ENCODE data around the gene HIBADH.

Gene HIBADH

GRCh38 chr7:27662490-27663205 lies at the start of gene HIBADH:
HIBADH (minus strand) TSS chr7:27662883; CDS start chr7:27662788, 95 bp downstream.
- peak; percentile 100 for DNase-seq

DNA sequence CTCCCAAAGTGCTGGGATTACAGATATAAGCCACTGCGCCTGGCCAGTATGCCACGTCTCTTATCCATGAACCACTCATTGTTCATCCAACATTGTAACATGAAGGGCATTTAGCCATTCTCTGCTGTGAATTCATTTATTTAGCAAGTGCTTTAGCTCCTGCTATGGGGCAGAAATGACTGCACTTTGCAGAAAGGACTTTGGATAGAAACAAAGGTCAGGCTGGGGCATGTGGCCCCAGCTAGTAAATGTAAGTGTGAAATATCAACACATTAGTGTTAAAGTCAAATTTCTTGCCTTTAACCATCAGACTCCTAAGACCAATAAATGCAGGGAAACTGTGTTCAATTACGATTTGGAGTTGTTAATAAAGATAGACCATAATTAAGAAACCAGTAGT lies 49.5 kb upstream of the HIBADH start:
- no peak for DNase-seq

DNA sequence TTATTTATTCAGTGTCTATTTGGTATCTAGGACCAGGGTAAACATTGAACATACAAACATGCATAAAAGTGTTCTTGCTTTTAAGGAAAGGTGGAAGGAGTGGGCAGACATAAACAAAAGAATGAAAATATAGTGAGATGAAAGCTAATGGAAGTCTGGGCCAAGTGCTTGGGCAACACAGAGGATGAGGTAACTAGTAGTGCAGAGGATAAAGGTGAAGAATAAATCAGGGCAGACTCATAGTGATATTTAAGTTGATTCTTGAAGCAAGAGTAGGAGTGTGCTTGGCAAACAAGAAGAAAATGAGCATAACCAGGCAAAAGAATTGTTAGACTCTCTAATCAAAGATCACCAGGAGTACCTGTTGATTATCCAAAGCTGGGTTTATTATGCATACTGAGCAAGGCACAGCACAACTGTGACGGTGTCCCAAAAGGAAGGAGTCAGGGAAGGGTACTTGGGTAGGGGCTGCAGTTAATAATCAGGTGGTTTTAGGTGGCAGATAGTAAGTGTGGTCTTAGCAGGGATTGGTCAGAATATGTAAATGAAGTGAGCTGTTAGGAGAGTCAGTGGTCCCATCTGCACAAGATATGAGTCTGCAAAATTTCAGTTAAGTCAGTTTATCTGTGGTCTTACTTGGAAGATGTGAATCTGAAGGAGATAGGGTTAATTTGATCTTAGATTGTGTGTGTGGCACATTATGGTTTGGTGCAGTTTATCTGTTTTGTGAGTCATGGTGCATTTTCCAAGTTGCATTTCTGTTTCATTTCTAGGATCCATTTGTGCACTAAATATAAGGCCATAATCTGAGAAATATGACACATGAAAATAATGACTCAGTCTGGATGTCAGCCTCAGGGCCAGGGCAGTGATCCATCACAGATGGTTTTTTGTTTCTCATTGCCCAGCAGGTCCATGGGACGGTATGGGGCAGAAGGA lies 46.7 kb upstream of the HIBADH start:
- no peak for DNase-seq

DNA sequence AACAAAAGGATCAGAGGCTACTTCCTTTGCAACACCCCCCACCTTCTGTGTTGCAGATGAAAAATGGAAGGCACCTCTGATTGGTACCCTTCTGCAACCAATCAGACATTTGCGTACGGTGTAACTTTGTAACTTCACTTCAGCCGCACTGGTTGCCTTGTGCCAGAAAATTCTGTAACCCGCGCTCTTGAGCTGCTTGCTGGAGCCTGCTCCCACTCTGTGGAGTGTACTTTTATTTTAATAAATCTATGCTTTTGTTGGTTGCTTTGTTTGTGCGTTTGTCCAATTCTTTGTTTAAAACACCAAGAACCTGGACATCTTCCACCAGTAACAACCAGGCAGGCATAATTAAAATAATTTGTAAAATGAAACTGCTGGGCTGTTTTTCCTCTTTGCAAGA lies 45.8 kb upstream of the HIBADH start:
- no peak for DNase-seq

DNA sequence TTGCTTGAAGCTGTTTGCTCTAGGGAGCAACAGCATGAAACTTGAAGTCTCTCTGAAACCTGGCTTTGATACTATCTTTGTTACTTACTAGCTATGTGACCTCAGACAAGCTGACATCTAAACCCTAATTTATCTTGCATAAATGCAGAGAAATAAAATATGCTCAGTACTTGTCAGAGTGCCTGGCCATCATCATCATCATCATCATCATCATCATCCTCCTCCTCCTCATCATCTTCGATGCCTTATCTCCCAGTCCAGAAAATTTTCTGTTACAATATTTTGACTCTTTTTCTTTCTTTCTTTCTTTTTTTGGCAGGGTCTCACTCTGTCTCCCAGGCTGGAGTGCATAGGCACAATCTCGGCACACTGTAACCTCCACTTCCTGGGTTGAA lies 42.5 kb upstream of the HIBADH start:
- DNase-seq, result no peak

DNA sequence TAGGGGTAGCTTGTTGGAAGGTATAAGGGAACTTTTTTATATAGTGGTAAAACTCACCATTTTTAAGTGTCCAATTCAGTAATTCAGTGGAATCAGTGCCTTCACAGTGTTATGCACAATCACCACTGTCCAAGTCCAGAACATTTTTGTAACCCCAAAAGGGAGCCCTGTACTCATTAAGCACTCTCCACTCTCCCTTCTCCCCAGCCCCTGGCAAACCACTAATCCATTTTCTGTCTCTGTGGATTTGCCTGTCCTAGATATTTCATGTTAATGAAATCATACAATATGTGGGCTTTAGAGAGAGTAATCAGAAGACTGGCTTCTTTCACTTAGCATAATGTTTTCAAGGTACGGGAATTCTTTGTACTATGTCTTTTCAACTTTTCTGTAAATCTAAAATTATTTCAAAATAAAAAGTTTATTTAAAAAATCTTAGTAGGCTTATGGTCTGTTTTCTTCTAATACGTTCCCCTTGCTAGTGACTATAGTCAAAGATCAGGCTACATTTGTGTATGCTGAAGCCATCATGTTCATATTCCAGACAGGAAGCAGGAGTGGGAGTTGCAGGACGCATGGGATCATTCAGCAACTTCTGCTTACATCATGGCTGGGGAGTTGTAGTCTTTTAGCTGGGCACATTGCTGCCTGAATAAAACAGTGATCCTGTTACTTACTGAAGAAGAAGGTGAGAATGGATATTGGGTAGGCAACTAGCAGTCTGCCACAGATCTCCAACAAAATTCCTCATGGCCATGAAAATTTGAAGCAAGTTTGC lies 41.9 kb upstream of the HIBADH start:
- DNase-seq, result no peak

DNA sequence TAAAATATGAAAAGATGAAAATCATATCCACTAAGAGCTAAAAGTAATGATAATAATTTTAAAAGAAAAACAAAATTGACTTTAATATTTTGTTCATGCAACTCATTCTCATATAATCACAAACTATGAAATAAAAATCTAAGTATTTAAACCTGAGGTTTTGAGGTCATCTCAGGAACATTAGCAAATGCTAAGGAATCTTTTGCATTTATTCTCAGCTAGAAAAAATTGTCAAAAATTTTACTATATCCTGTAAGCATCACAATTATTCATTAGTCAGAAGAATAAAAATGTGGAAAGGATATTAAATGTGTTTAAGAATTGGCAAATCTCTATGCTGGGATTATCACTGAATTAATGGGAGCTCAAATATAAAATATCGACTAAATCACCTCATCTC lies 40.5 kb upstream of the HIBADH start:
- DNase-seq, result no peak

DNA sequence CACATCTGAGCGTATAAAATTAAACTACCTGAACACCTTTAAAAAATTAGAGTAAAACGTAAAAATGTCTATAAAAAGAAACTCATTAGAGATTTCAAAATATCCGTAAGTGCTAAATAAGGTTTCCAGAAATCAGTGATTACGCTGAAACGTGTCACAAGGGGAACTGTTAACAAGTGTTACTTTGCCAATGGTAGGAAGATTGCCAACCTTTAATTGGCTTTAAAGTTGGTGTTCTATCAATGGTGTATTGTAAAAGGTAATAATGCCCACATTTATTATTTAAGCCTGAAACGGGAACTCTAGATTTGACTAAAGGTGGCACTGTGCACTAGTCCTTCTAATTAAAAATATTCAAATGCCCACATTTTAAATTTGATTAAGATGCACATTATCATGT lies 37.8 kb upstream of the HIBADH start:
- no peak for DNase-seq

GRCh38 chr7:27699751-27700150 lies 37.1 kb upstream of the HIBADH start:
- DNase-seq, result no peak

DNA sequence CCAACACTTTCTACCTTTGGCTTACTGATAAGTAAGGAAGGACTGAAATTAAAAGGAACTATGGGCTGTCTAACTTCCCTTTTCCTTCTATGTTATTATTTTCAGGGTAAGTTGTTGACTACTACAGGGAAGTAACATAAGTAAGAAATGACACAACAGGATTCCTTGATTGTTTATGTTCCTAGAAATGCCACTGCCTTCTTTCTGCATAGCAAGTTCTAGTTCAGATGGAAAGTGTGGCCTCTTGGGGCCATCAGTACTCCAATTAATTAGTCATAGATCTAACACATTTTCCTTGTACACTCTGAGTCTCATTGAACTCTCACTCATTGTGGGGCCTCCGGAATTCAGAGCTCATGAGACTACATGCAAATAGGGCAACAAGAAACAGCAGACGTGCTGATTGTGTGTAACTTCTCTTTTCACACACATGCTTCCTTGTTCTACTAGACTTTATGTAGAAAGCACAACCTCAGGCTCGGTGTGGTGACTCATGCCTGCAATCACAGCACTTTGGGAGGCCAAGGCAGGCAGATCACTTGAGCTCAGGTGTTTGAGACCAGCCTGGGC lies 35.3 kb upstream of the HIBADH start:
- DNase-seq, result no peak

DNA sequence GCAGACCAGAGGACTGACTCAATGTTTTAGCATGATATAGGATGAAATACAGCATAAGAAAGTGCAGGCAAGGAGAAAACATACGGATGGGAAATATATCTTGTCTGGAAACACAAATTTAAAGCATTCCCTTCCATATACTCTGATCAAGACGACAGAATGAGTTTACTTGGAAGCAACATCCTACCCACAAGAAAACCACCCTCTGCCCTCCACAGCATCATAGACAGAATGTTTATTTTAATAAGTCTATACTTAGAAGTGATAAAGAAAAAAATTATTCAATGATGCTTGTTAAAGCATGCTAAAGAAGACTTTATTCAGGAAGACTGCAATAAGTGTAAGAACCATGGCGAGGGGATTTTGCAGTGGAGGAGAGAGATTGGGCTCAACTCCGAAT lies 32.4 kb upstream of the HIBADH start:
- no peak for DNase-seq

DNA sequence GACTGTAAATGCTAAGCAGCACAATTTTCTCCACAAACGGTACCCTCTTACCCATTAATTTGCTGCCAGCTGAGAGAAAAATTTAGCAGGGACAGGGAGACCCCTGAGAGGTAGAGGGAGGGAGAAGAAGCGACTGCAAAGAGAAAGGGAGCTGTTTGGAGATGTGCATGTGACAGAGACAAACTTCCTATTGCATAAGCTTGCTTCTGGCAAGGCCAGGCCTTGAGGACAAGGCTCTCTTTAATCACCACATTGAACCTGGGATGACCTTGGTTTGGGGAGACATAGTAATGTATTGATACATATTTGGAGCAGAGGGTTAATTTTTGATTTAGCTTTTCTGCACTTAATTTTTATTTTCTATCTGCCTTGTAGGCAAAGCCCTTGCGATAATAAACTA lies 31.1 kb upstream of the HIBADH start:
- DNase-seq, result no peak

GRCh38 chr7:27690649-27691048 lies 28.0 kb upstream of the HIBADH start:
- no peak for DNase-seq

GRCh38 chr7:27689591-27690164 lies 27.0 kb upstream of the HIBADH start:
- peak; percentile 41 to 53 for DNase-seq

DNA sequence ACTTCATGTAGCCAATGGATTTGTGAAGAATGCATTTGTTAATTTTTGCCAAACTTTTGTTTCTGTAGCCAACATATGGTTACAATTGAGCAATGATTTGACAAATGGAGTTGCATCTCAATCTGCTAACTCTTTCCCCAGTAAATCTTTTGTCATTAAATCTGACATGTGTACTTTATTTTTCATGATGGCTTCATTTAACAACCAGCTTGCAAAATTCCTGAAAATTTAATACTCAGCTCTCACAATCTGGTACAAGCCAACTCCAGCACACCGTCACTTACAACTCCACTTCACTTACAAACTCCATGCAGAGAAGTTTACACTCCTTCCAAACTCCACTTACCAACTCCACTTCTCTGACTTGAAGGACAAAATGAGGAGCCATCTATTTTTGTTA lies 26.5 kb upstream of the HIBADH start:
- no peak for DNase-seq

- DNase-seq, result no peak
These were observed 26.0 kb upstream of the HIBADH start for GRCh38 chr7:27688646-27689045.

GRCh38 chr7:27688056-27688455 lies 25.4 kb upstream of the HIBADH start:
- DNase-seq, result no peak

DNA sequence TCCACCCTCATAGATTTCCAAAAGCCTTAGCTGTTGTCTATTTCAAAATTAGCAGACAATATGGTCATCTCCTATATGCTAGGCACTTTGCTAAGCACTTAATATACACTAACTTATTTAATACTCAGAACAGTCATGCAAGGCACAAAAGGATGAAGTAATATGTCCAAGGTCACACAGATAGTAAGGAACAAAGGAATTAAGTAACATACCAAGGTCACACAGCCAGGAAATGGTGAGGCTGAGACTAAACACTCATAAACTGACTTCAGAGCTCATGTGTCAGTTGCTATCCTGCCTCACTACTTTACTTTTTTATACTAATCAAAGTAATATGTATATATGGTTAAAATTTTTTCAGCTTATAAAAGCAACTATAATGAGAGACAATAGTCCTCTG lies 23.6 kb upstream of the HIBADH start:
- no peak for DNase-seq

DNA sequence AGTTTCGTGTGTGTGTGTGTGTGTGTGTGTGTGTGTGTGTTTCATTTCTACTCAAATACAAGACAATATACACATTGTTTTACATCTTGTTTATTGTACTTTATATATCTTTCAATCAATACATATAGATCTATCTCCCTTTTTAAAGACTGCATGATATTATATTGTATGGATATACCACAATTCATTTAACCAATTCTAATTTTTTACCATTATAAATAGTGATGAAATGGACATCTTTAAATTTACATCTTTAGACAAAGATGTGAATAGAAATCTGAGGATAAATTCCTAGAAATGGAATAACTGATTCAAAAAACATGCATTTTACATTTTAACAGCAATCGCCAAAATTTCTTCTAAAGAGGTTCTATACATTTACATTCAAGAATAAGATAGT lies 23.2 kb upstream of the HIBADH start:
- no peak for DNase-seq

GRCh38 chr7:27685209-27685608 lies 22.5 kb upstream of the HIBADH start:
- no peak for DNase-seq

- no peak for DNase-seq
These were observed 21.8 kb upstream of the HIBADH start for GRCh38 chr7:27684491-27684890.

GRCh38 chr7:27680610-27681009 lies 17.9 kb upstream of the HIBADH start:
- no peak for DNase-seq
